ENCODE data around the gene KIF26B.

The KIF26B gene

GRCh38 chr1:245217853-245218608 is 63.2 kb downstream of the KIF26B start:
- no peak for DNase-seq
- in situ Hi-C loops (cut with HindIII; ENCODE audit: low pct_ligation_motif_present, low pct_unique_long_range_greater_than_20kb, low sequenced_read_pairs) = no loop called here

DNA sequence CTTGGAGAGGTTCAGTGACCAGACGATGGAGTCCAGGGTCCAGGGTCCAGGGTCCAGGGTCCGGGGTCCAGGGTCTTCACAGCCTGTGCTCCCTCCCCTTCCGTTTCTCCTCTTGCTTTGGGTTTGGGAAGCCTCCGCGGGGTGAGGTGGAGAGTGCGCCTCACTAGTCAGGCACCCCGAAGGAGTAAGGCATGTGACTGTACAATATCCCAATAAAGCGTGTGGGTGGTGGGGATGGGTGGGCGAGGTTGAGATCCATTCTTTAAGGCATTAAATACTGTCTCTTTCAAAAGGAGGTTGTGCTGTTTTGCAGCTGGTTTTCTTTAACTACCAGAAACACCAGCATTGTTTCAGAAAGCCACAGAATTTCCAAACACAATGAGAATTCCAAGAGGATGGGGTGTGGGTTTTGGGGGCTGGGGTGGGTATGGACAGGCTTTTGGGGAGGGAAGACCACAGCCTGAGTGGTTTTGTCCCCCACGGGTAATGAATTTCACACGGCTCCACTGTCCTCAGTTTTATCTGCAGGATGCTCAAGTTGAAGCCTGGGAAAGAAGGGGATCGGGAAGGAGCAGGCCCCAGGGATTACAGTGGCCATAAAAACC is 65.7 kb downstream of the KIF26B start:
- DNase-seq = no peak
- in situ Hi-C loops (cut with HindIII; ENCODE audit: low pct_ligation_motif_present, low pct_unique_long_range_greater_than_20kb, low sequenced_read_pairs) = no loop called here

DNA sequence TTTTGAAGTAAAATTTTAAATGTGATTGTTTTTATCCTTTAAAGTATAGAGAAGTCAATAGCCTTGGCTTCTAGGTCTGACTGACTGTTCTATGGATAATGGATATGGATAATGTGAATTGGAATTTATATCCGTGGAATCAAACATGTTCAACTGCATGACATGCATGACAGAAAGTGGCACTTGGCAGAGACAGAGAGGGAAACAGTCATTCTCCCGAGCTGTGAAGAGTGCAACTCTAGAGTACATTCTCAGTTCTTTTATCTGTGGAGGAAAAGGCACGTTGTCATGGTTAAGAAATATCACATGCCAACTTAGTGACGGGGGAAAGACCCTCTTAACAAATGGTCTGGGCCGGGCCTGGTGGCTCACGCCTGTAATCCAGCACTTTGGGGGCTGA is 67.0 kb downstream of the KIF26B start:
- in situ Hi-C loops (cut with HindIII; ENCODE audit: low pct_ligation_motif_present, low pct_unique_long_range_greater_than_20kb, low sequenced_read_pairs) = no loop called here
- DNase-seq = no peak

DNA sequence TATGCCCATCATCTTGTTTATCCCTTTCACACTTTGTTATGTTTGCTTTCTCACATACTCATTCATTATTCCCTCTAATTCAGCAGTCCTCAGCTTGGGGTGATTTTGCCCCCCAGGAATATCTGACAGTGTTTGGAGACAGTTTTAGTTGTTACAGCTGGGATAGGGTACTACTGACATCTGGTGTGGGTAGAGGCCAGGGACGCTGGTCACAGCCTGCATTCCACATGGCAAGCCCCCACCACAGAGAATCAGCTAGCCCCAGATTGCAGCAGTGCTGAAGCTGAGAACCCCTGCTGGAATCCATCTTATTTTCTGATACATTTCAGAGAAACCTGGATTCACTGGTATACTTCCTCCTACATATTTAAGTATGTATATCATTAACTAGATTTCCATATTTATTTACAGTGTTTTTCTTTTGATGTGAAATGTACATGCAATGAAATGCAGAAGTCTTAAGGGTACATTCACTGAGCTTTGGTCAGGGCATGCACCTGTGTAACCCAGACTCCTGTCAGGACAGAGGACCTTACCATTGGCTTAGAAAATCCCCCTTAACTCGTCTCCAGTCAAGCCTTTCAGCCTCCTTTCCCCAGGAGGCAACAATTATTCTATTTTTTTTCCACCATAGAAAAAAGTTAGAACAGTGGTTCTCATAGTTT is 68.3 kb downstream of the KIF26B start:
- DNase-seq = no peak
- in situ Hi-C loops (cut with HindIII; ENCODE audit: low pct_ligation_motif_present, low pct_unique_long_range_greater_than_20kb, low sequenced_read_pairs) = no loop called here

- in situ Hi-C loops (cut with HindIII; ENCODE audit: low pct_ligation_motif_present, low pct_unique_long_range_greater_than_20kb, low sequenced_read_pairs) = no loop called here
- DNase-seq = no peak
Measured at GRCh38 chr1:245225322-245226202, 70.8 kb downstream of the KIF26B start.

DNA sequence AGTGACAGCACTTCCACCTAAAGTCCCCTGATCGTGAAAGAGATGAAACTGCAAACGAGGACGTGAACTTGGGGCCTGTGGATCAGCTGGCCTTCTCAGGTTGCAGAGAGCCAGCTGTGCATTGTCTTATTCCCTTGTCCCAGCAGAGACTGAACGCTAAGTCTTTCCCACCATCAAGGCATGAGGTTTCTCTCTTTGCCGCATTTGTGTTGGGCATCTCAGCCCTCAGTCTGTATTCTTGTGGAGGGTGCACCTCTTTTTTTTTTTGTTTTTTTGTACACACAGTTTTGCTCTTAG is 71.4 kb downstream of the KIF26B start:
- in situ Hi-C loops (cut with HindIII; ENCODE audit: low pct_ligation_motif_present, low pct_unique_long_range_greater_than_20kb, low sequenced_read_pairs) = no loop called here

GRCh38 chr1:245229051-245229450 is 74.3 kb downstream of the KIF26B start:
- in situ Hi-C loops (cut with HindIII; ENCODE audit: low pct_ligation_motif_present, low pct_unique_long_range_greater_than_20kb, low sequenced_read_pairs) = no loop called here
- DNase-seq = no peak

More for the DNA sequence above, 71.4 kb downstream of the KIF26B start:
- DNase-seq = no peak

DNA sequence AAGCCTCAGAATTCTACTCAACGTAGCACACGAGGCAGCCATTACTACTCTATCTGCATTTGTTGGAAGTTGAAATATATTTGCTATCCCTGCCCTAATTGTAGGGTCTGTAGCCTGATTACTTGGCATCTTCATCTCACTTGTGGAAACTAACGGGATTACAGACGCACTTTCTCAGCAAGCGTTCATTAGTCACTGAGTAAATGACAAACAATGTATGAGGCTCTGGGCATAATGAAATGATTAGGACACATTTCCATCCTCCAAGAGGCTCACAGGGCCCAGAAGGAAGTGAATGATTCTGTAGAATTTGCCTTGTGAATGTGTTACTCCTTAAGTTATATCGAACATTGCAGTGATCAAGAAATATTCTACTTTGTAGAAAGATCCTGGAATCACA is 78.1 kb downstream of the KIF26B start:
- in situ Hi-C loops (cut with HindIII; ENCODE audit: low pct_ligation_motif_present, low pct_unique_long_range_greater_than_20kb, low sequenced_read_pairs) = no loop called here

GRCh38 chr1:245234217-245235081 is 79.7 kb downstream of the KIF26B start:
- in situ Hi-C loops (cut with HindIII; ENCODE audit: low pct_ligation_motif_present, low pct_unique_long_range_greater_than_20kb, low sequenced_read_pairs) = no loop called here

More for the DNA sequence above, 78.1 kb downstream of the KIF26B start:
- no peak for DNase-seq

DNA sequence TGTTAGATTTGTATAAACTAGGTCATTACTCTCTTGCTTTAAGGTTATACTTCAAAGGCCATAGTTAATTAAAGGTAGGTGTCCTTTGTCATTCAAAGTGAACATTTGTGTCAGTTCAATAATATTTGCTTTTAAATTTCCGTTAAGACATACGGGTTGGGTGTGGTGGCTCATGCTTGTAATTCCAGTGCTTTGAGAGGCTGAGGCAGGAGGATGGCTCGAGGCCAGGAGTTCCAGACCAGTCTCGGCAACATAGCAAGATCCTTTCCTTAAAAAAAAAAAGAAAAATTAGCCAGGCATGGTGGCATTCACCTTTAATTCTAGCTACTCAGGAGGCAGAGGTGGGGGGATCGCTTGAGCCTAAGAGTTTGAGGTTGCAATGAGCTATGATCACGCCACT is 80.4 kb downstream of the KIF26B start:
- DNase-seq = no peak
- in situ Hi-C loops (cut with HindIII; ENCODE audit: low pct_ligation_motif_present, low pct_unique_long_range_greater_than_20kb, low sequenced_read_pairs) = no loop called here

More at GRCh38 chr1:245234217-245235081, 79.7 kb downstream of the KIF26B start:
- DNase-seq = no peak

- DNase-seq = no peak
- in situ Hi-C loops (cut with HindIII; ENCODE audit: low pct_ligation_motif_present, low pct_unique_long_range_greater_than_20kb, low sequenced_read_pairs) = no loop called here
Measured at GRCh38 chr1:245240648-245241165, 85.9 kb downstream of the KIF26B start.

DNA sequence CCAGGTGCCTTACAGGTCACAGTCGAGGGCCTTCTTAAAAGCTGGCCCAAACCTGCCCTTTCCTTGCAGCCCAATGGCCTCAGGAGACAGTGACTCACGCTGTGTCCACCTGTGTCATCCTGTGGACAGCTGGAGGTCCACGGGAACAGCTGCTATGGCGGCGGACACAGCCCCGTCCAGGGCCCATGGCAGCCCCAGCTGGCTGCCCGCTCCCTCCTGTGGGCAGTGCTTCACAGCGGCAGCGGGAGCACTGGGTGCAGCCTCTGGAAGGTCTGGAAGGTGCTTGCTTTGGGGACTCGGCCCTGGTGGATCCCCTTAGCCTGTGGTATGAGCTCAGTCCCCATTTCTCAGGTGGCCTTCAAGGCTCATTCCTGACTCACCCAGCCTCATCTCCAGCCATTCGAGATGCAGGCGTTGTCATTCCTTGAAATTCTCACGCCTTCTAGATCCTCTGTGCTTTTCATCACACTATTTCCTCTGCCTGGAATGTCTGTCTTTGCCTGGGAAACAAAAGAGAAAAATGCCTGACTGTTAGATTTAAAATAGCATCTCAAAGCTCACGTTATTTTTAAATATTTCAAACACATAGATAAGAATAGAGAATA is 86.8 kb downstream of the KIF26B start:
- in situ Hi-C loops (cut with HindIII; ENCODE audit: low pct_ligation_motif_present, low pct_unique_long_range_greater_than_20kb, low sequenced_read_pairs) = no loop called here
- no peak for DNase-seq

GRCh38 chr1:245242989-245243388 is 88.2 kb downstream of the KIF26B start:
- DNase-seq = no peak
- in situ Hi-C loops (cut with HindIII; ENCODE audit: low pct_ligation_motif_present, low pct_unique_long_range_greater_than_20kb, low sequenced_read_pairs) = no loop called here

- no peak for DNase-seq
- in situ Hi-C loops (cut with HindIII; ENCODE audit: low pct_ligation_motif_present, low pct_unique_long_range_greater_than_20kb, low sequenced_read_pairs) = no loop called here
Measured at GRCh38 chr1:245245021-245245667, 90.4 kb downstream of the KIF26B start.

- in situ Hi-C loops (cut with HindIII; ENCODE audit: low pct_ligation_motif_present, low pct_unique_long_range_greater_than_20kb, low sequenced_read_pairs) = no loop called here
- DNase-seq = no peak
Measured at GRCh38 chr1:245246433-245246832, 91.6 kb downstream of the KIF26B start.

DNA sequence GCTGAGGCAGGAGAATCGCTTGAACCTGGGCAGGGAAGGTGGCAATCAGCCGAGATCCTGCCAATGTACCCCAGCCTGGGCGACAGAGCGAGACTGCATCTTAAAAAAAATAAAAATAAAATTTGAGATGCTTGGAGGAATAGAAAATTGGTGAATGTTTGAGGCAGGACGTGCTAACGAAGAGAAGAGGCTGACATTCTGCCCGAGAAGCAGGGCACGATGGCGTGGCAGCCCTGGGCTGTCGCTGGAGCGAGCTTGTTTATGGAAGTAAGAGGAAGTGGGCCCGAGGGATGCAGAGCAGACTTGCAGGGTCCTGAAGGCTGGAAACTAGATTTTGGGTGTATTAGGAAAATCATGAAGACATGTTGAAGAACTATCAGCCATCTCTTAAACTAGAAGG is 92.6 kb downstream of the KIF26B start:
- no peak for DNase-seq
- in situ Hi-C loops (cut with HindIII; ENCODE audit: low pct_ligation_motif_present, low pct_unique_long_range_greater_than_20kb, low sequenced_read_pairs) = no loop called here

DNA sequence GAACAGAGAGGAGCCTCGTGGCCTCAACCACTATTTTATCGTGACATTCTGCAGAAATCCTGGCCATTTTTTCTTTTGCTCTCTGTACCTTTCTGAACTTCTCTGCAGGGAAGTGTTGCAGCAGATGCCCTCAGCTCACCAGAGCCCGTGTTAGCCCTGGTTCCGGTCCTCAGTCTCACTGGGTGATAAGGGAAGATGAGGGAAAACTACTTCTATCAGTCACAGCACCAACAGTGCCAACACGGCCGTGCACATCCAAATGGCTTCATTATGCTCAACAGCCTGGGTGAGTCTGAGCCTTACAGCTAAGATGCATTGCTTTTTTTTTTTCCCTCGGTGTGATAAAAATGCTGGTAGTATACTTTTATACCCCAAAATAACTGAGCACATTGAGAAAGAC is 93.0 kb downstream of the KIF26B start:
- in situ Hi-C loops (cut with HindIII; ENCODE audit: low pct_ligation_motif_present, low pct_unique_long_range_greater_than_20kb, low sequenced_read_pairs) = no loop called here
- no peak for DNase-seq
